Measurements from ENCODE around the gene TAGLN2.
A peak's percentile ranks its signal among the peaks of the same experiment; 100 is the strongest.
"Not testable (repeated sequence)": the region's sequence is repeated elsewhere in the genome, so short reads cannot be mapped to it uniquely, and the experiment has no call there.

The TAGLN2 gene

DNA sequence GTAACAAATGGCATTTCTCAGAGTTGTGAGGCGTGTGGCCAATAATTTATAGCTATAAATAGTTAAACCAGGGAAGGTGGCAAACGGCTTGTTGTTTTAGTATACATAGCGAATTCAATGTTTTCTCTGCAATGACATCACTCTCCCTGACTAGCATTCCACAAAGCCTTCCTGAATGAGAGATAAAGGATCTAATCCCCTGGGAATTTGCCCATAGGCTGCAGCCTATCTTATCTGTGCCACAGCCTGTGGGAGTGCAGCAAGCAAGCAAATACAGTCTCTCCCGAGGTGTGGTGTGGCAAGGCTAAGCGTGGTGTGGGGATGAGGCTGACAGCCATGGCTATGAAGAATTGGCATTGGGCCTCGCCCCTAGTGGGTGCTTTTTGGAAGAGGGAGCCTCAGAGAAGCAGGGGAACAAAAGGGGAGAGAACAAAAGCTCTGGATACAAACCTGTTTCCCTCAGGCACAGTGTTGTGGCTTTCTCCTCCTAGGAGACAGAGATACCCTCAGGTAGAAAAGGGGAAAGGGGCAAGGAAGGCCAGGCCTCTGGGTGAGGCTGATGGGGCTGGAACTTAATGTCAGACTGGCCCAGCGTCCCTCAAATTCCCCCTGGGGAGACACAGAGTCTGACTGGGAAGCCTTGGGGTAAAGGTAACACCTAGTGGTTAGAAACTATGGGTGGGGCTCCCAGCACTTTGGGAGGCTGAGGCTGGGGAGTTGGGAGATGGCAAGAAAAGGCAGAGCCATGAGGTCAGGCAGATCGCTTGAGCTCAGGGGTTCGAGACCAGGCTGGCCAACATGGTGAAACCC is 8.9 kb downstream of the TAGLN2 start:
- peak; percentile 87 for DNase-seq (ENCODE audit: insufficient read length, low spot score)
- FAIRE-seq, result no peak
- TF ChIP-seq POLR2A (IDR thresholded peaks at IDR 0.05; ENCODE audit: low read depth, low read length), result 0 out of 2 replicates have a peak, but pooled peaks have one; percentile 25

DNA sequence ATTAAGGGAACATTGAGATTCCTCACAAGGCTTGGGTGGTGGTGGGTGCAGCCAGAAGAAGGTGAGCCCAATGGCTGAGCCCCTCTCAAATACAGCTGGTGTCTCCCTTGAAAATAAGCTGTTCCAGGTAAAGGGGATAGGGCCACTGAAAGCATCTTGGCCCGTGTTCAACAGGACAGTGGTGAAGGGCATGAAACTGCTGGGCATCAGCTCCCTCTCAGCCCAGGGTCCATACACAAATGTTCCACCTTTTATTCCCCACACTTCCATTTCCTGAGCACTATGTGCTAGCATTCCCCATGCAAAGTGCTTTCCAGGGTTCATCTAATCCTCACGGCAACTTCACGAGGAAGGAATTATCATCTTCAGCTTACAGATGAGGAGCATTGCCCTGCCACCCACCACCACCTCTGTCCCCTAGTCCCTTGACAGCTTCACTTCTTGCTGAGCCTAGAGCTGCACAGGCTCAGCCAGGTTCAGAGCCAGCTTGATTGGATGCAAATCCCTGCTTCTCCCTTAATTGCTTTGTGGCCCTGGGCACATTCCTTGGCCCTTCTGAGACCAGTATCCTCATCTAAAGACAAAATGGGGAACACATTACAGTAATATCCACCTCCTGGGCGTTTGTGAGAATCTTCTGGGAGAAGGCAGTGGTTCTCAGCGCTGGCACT is 9.6 kb downstream of the TAGLN2 start:
- no peak for DNase-seq (ENCODE audit: insufficient read length, low spot score)
- no peak for FAIRE-seq
- no peak for TF ChIP-seq POLR2A (IDR thresholded peaks at IDR 0.05; ENCODE audit: low read depth, low read length)

DNA sequence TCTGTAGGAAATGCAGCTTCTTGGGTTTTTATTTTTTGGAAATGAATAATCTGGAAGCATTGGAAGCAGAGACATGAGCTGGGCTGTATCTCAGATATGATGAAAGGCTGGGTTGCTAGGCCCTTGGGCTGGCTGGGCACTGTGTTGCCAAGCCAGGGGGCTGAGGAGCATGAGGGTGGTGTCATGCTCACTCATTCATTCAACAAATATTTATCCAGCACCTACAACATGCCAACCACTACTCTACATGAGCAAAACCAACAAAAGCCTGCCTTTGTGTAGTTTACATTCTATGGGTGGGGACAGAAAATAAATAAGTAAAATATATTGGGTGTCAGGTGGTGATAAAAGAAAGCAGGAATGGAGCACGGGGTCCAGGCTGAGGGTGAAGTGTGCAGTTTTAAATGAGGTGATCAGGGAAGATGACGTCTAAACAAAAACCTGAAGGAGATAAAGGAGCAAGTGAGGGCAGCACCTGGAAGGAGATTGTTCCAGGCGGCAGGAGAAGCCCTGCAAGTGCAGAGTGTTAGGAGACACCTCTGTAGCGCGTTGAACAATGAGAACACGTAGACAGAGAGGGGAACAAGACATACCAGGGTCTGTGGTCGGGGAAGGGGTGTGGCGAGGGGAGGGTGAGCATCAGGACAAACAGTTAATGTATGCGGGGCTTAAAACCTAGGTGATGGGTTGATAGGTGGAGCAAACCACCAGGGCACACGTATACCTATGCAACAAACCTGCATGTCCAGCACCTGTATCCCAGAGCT is 10.9 kb downstream of the TAGLN2 start:
- no peak for TF ChIP-seq POLR2A (IDR thresholded peaks at IDR 0.05; ENCODE audit: low read depth, low read length)
- no peak for FAIRE-seq
- no peak for DNase-seq (ENCODE audit: insufficient read length, low spot score)

DNA sequence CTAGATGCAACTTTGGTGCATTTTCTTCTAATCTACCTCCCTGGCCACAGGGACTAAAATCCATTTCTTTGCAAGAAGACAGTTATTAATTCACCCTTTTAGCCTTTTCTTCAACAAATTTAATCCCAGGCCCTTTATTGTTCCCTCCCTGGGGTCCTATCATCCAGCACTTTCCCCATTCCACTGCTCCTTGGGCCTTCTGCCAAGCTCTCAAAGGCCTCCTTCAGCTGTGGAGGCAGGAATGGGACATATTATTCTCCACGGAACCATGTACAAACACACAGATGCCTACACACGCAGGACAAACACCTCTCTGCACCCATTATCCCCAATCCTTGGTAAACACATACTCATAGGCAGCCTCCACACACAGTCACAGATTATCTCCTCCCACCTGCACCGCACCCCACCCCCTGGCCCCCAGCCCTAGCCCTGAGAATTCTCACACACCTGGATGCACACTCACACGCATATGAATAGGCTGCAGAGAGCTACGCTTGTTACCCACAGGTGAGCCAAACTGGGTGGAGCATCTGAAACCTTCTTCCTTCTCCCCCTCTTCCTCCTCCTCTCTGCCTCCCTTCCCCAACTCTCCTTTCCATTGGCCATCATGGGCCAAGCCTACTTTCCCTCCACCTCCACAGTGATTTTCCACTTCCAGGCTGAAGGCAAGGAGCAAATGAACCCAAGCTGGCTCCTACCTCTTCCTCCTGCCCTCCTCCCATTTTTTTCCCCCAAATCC is 11.7 kb downstream of the TAGLN2 start:
- no peak for DNase-seq (ENCODE audit: insufficient read length, low spot score)
- no peak for TF ChIP-seq POLR2A (IDR thresholded peaks at IDR 0.05; ENCODE audit: low read depth, low read length)
- no peak for FAIRE-seq

DNA sequence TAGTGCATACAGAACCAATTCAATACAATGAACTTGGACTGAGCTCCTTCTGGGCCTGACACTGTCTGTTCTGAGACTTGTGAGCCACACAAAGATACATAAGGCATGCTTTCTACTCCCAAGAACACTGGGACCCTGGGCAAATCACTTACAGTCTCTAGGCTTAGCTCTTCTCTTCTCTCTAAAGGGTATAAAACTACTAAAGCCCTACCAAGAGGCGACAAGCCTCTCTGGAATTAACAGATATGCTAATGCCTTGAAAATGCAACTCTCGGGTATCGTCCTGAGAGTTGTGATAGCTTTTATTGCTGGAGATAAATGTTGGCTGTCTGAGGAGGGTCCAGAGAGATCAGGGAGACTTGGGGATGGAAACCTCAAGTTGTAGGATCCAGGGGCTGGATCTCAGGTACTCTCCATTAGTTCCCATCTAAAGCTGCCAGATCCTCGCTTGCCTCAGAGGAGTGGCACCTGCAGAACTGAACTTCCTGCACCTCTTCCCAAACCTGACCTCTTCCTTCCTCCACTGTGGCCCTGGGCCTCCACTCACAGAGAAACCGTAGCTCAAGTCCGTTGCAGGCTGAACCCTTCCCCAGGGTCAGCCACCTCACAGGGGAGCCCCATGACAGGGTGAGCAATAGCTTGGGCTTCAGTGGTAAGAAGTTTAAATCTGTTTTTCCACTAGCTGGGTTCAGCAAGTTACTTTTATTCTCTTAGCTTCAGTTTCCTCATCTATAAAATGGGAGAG is 13.8 kb downstream of the TAGLN2 start:
- FAIRE-seq, result no peak
- no peak for DNase-seq (ENCODE audit: insufficient read length, low spot score)
- no peak for TF ChIP-seq POLR2A (IDR thresholded peaks at IDR 0.05; ENCODE audit: low read depth, low read length)

DNA sequence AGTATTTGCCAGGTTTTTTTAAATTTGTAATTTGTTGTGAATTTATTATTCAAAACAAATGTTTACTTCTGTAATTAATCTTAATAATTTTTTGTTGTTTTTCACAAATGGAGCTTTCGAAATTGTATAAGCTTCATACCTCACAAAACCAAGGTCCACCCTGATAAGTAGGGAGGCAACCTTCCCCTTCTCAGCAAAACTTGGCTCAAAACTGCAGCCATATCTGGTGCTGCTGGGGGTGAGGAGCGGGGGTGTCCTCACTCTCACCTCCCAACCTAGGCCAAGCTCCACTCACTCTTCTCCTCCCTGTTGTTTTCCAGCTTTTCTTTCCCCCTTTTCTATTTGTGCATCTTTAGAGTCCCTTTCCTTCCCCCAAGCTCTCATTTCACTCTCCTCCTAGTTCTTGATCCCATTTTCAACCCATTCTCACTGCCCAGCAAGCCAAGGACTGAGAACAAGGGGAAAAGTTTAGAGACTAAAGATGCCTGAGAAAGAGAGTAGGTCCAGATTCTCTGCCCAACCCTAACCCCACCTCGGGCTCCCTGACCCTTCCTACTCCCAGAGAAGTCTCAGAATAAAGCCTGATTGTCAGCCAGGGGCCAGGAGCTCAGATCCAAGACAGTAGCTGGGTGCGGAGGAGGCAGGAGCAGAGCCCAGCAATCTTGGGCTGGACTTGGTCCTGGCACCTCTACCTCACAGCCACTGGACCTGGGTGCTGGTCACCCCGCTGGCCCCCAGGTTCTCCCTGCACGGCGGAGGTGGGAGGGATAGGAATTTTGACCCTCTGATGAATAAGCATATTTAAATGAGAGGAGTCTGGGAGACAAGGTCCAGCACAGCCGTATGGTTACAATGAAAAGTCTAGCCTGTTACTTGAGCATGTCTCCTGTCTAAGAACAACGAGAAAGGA is 17.0 kb downstream of the TAGLN2 start:
- FAIRE-seq, result no peak
- DNase-seq (ENCODE audit: insufficient read length, low spot score), result no peak
- TF ChIP-seq POLR2A (IDR thresholded peaks at IDR 0.05; ENCODE audit: low read depth, low read length), result no peak

DNA sequence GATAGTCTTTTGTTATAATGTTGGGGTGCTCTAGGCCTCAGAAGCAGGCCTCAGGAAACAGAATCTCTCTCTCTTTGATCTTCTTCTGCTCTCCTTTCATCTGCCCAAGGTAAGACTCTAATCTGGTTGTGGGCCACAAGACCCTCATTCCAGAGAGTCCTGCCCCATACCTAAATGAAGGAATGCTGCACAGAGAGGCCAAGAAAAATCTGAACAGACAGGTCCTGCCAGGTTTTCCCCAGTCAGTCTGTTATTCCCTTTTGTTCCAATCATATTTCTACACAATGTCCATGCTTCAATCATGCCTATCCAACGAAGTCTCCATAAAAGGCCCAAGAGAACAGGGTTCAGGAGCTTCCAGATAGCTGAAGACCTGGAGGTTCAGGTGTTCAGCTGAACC is 18.3 kb downstream of the TAGLN2 start:
- DNase-seq (ENCODE audit: insufficient read length, low spot score) (no peak), FAIRE-seq (no peak)
- TF ChIP-seq POLR2A (IDR thresholded peaks at IDR 0.05; ENCODE audit: low read depth, low read length), result no peak

DNA sequence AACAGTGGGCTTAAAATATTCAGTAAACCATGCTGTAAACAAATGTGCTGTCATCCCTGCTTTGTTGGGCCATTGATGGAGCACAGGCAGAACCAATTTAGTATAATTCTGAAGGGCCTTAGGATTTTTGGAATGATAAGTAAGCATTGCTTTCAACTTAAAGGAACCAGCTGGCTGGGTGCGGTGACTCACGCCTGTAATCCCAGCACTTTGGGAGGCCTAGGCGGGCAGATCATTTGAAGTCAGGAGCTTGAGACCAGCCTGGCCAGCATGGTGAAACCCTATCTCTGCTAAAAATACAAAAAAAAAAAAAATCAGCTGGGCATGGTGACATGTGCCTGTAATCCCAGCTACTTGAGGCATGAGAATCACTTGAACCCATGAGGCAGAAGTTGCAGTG is 21.3 kb downstream of the TAGLN2 start:
- DNase-seq (ENCODE audit: insufficient read length, low spot score), result not testable (repeated sequence)

DNA sequence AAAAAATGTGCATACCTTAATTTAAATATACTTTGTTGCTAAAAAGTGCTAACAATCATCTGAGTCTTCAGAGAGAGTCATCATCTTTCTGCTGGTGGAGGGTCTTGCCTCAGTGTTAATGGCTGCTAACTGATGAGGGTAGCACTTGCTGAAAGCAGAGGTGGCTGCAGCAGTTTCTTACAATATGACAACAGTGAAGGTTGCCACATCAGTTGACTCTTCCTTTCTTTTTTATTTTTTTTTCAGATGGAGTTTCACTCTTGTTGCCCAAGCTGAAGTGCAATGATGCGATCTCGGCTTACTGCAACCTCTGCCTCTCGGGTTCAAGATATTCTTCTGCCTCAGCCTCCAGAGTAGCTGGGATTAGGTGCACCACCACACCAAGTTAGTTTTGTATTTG is 22.8 kb downstream of the TAGLN2 start:
- no peak for DNase-seq (ENCODE audit: insufficient read length, low spot score)
- TF ChIP-seq POLR2A (IDR thresholded peaks at IDR 0.05; ENCODE audit: low read depth, low read length), result no peak
- FAIRE-seq, result no peak

More for the DNA sequence above, 21.3 kb downstream of the TAGLN2 start:
- FAIRE-seq, result not testable (repeated sequence)

DNA sequence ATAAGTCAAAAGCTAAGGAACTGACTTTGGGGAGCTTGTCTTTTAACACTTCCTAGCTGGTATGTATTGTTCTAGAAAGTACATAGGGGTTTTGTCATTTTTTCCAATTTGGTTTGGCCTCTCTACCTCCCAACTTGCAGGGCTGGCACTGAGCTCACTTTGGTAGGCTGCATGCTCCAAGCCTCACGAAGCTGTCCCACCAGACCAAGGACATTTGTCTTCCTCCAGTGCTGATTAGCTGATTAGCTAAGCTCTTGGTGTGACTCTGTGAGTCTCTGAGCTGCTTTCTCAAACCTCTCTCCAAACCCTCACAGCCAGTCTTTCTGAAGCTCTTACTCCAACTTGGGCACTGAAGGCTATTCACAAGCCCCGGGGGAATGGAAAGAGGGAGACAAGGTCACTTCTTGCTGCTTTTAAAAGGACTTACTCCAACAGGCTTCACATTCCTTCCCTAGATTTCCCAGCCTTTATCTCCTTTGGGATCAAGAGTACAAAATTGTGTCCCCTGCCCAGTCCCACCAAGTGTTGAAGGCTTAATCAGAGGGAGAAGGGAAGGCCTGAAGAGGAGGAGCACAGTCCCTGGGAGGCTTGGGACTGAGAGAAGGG is 24.4 kb downstream of the TAGLN2 start:
- FAIRE-seq (no peak), DNase-seq (ENCODE audit: insufficient read length, low spot score) (no peak)
- no peak for TF ChIP-seq POLR2A (IDR thresholded peaks at IDR 0.05; ENCODE audit: low read depth, low read length)

DNA sequence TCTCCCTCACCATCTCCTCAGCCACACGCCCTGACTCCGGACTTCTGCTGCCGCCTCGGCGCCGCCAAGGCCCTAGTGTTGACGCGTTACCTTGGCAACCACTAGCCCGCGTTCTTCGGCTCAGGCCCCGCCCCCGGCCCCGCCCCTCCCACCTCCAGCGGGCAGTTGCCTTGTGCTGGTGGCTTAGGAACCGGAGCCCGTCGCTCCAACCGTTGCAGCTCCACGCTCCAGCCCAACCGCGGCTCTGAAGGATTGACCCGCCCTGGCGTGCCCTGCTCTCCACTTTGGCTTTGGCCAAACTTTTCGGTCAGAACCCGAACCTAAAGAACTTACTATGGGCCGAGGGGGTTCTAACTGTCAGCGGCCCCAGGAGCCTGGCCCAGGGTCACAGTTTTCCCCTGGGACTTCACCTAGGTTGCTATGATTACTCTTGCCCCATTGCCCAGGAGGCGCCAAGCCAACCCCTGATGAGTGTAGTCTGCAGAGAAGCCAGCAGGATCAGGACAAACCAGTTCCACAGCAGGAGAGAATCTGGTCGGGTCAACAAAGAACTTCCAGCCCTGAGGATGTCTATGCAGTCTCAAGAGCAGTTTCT is 25.1 kb downstream of the TAGLN2 start, which contains the start of gene CFAP45:
TSS of gene CFAP45 (minus strand) at position 80 of the 595 bp plus-strand sequence. CDS start at position 13, 67 bp downstream.
- no peak for TF ChIP-seq POLR2A (IDR thresholded peaks at IDR 0.05; ENCODE audit: low read depth, low read length)
- no peak for FAIRE-seq
- no peak for DNase-seq (ENCODE audit: insufficient read length, low spot score)

DNA sequence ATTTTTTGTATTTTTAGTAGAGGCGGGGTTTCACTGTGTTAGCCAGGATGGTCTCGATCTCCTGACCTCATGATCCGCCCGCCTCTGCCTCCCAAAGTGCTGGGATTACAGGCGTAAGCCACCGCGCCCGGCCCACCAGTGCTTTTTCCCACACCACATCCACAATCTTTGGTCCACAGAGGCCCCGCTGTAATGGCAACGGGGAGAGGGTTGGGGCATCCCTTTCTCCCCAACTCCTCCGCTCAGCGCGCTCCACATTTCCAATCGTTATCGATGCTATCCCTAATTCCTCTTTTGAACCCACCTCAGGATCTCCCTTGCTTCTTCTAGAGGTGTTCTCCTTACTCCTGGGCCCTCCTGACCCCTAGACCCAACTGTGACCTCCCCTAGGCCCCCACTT is 25.7 kb downstream of the TAGLN2 start:
- DNase-seq (ENCODE audit: insufficient read length, low spot score); FAIRE-seq: not testable (repeated sequence)

Data from H54 (cell line).